Measurements from ENCODE around the gene ATP12A. TPM values are rescaled to one million over a fixed set of nuclear protein-coding genes. Genes with fewer than 3 reads are reported as not detected.

Gene ATP12A
- total RNA-seq, 2 experiments from 2014 or later: 4.4 TPM

- H3K27ac Mint-ChIP-seq: no peak overlapping the region
- no peaks in the 10 kb centered on the region for H3K36me3 Mint-ChIP-seq (ENCODE audit: low read depth)
- no peaks in the 10 kb centered on the region for H3K9me3 Mint-ChIP-seq
- DNase-seq (no peak), ATAC-seq (no peak)
- POLR2A ChIA-PET: interaction anchor here (0.9 kb wide), 1 partner anchor 10 kb away, joined by 3 read pairs; no protein-coding TSS in a partner anchor
- intact Hi-C loops (cut with micrococcal nuclease): no loop called here
- CTCF ChIA-PET: interaction anchor here (0.7 to 5.1 kb wide), 22 partner anchors 8 to 301 kb away, joined by 3 to 99 read pairs (median 6); partner anchors contain the start of gene ATP12A
- H3K27me3 Mint-ChIP-seq: peaks cover 36% of the 10 kb centered on the region
- H3K4me3 Mint-ChIP-seq: no peak overlapping the region
- peaks cover 6% of the 10 kb centered on the region for H3K4me1 Mint-ChIP-seq (ENCODE audit: low read depth)
- no peak for TF ChIP-seq CTCF (IDR thresholded peaks at IDR 0.05)
Observed at GRCh38 chr13:24694907-24695306, 14.7 kb downstream of the ATP12A start.

GRCh38 chr13:24698686-24699085 is 18.5 kb downstream of the ATP12A start:
- H3K4me1 Mint-ChIP-seq (ENCODE audit: low read depth): peaks cover 14% of the 10 kb centered on the region

GRCh38 chr13:24699541-24699940 is 19.3 kb downstream of the ATP12A start:
- H3K4me3 Mint-ChIP-seq: no peak overlapping the region
- no peak for DNase-seq
- peaks cover 8% of the 10 kb centered on the region for H3K4me1 Mint-ChIP-seq (ENCODE audit: low read depth)
- no peak overlapping the region for H3K27ac Mint-ChIP-seq
- intact Hi-C loops (cut with micrococcal nuclease): no loop called here
- H3K36me3 Mint-ChIP-seq (ENCODE audit: low read depth): no peaks in the 10 kb centered on the region
- POLR2A ChIA-PET: interaction anchor here (0.6 kb wide), 1 partner anchor 446 kb away, joined by 3 read pairs; no protein-coding TSS in a partner anchor
- no peak for ATAC-seq
- no peaks in the 10 kb centered on the region for H3K9me3 Mint-ChIP-seq
- CTCF ChIA-PET: interaction anchor here (1.4 kb wide), 1 partner anchor 15 kb away, joined by 4 read pairs; no protein-coding TSS in a partner anchor
- TF ChIP-seq CTCF (IDR thresholded peaks at IDR 0.05): no peak
- H3K27me3 Mint-ChIP-seq: peaks cover 20% of the 10 kb centered on the region

More at GRCh38 chr13:24698686-24699085, 18.5 kb downstream of the ATP12A start:
- ChIA-PET CTCF (interaction anchor here (1.3 to 1.4 kb wide), 2 partner anchors 14 to 31 kb away, joined by 3 to 4 read pairs; no protein-coding TSS in a partner anchor), POLR2A (interaction anchor here (0.6 kb wide), 1 partner anchor 156 kb away, joined by 3 read pairs; no protein-coding TSS in a partner anchor)
- DNase-seq: no peak
- Mint-ChIP-seq H3K4me3 (no peak overlapping the region), H3K36me3 (ENCODE audit: low read depth) (no peaks in the 10 kb centered on the region), H3K9me3 (no peaks in the 10 kb centered on the region), H3K27ac (no peak overlapping the region), H3K27me3 (peaks cover 24% of the 10 kb centered on the region)
- ATAC-seq: no peak
- no peak for TF ChIP-seq CTCF (IDR thresholded peaks at IDR 0.05)
- intact Hi-C loops (cut with micrococcal nuclease): no loop called here

GRCh38 chr13:24700539-24700938 is 20.3 kb downstream of the ATP12A start:
- POLR2A ChIA-PET: no interaction called here
- H3K9me3 Mint-ChIP-seq: no peaks in the 10 kb centered on the region
- no peak for TF ChIP-seq CTCF (IDR thresholded peaks at IDR 0.05)
- intact Hi-C loops (cut with micrococcal nuclease): no loop called here
- ATAC-seq (peak; percentile 42), DNase-seq (no peak)
- H3K36me3 Mint-ChIP-seq (ENCODE audit: low read depth): no peaks in the 10 kb centered on the region
- peaks cover 20% of the 10 kb centered on the region for H3K27me3 Mint-ChIP-seq
- CTCF ChIA-PET: no interaction called here
- no peak overlapping the region for H3K4me3 Mint-ChIP-seq
- no peak overlapping the region for H3K27ac Mint-ChIP-seq
- peaks cover 8% of the 10 kb centered on the region for H3K4me1 Mint-ChIP-seq (ENCODE audit: low read depth)

GRCh38 chr13:24706886-24707585 is 26.8 kb downstream of the ATP12A start:
- no peak for ATAC-seq
- Mint-ChIP-seq H3K4me3 (no peak overlapping the region), H3K9me3 (no peaks in the 10 kb centered on the region), H3K4me1 (ENCODE audit: low read depth) (peaks cover 18% of the 10 kb centered on the region), H3K27me3 (no peaks in the 10 kb centered on the region), H3K36me3 (ENCODE audit: low read depth) (no peaks in the 10 kb centered on the region), H3K27ac (no peak overlapping the region)
- TF ChIP-seq CTCF (IDR thresholded peaks at IDR 0.05): no peak
- intact Hi-C loops (cut with micrococcal nuclease): no loop called here
- POLR2A ChIA-PET: no interaction called here
- DNase-seq: no peak
- CTCF ChIA-PET: interaction anchor here (1.2 to 8.5 kb wide), 3 partner anchors 15 to 24 kb away, joined by 3 to 69 read pairs (median 4); no protein-coding TSS in a partner anchor
